HL-60 (cell line): ENCODE data around the gene YWHAB.

Experiments used
- DNase-seq, 2 experiments: peaks; one replicate each; pipeline ENCODE4 v3.0.0-alpha.2; 2010 to 2020; ENCODE audit warnings: low read depth in 1 of 2, low spot score in 1 of 2
- H3K27ac ChIP-seq: fragments of 250-450 bp; sonication (Bioruptor Pico); replicated peaks from 2 replicates; pipeline ENCODE4 v1.5.1; 2020; ENCODE audit warnings: mild to moderate bottlenecking, moderate library complexity
- H3K27me3 ChIP-seq: fragments of 250-450 bp; sonication (Bioruptor Pico); 2 replicates; pipeline ENCODE4 v1.5.1; 2021; ENCODE audit warnings: mild to moderate bottlenecking, moderate library complexity; ENCODE audit not compliant: insufficient read depth, poor library complexity, severe bottlenecking
- H3K4me3 ChIP-seq: replicated peaks from 2 replicates; pipeline ENCODE4 v1.5.1; 2011; ENCODE audit warnings: mild to moderate bottlenecking, control low read depth, low read length; ENCODE audit not compliant: insufficient read depth
- GABPA ChIP-seq: IDR thresholded peaks from 2 replicates; pipeline ENCODE4 v1.6.1; 2012; ENCODE audit warnings: low read depth
- POLR2AphosphoS5 ChIP-seq: IDR thresholded peaks from 2 replicates; pipeline ENCODE4 v1.6.1; 2012; ENCODE audit warnings: low read depth
- SPI1 ChIP-seq: IDR thresholded peaks from 2 replicates; pipeline ENCODE4 v1.6.1; 2012; ENCODE audit warnings: low read depth, mild to moderate bottlenecking, borderline replicate concordance
- TF ChIP-seq, protein P1 (sequence below): IDR thresholded peaks from one replicate; pipeline ENCODE4 v1.5.1; 2011; ENCODE audit warnings: low read length, control low read depth, inconsistent platforms; ENCODE audit not compliant: insufficient read depth
- TF ChIP-seq, protein P2 (sequence below): IDR thresholded peaks from 2 replicates; pipeline ENCODE4 v1.6.1; 2012; ENCODE audit warnings: low read depth; ENCODE audit not compliant: insufficient replicate concordance

The YWHAB gene

DNA sequence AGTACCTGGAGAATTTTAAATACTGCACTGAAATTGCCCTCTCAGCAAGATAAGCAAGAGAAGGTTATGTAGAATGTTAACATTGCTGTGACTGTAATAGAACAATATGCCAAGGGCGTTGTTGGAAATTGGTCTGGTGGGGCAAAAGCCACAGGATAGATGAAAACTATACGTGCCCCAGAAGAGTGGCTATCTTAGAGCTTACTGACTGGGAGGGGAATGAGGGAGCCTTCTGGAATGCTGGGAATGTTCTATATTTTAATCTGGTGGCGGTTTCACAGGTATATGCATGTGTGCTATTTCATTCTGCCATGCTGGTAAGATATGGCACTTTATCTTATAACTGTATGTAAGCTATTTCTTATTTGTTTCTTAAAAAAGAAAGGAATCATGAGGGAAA, 35.2 kb upstream of the YWHAB start:
- H3K27me3 ChIP-seq: no peaks in the 10 kb centered on the region
- H3K27ac ChIP-seq: no peak overlapping the region
- DNase-seq: no peak
- TF ChIP-seq, protein P1, sequence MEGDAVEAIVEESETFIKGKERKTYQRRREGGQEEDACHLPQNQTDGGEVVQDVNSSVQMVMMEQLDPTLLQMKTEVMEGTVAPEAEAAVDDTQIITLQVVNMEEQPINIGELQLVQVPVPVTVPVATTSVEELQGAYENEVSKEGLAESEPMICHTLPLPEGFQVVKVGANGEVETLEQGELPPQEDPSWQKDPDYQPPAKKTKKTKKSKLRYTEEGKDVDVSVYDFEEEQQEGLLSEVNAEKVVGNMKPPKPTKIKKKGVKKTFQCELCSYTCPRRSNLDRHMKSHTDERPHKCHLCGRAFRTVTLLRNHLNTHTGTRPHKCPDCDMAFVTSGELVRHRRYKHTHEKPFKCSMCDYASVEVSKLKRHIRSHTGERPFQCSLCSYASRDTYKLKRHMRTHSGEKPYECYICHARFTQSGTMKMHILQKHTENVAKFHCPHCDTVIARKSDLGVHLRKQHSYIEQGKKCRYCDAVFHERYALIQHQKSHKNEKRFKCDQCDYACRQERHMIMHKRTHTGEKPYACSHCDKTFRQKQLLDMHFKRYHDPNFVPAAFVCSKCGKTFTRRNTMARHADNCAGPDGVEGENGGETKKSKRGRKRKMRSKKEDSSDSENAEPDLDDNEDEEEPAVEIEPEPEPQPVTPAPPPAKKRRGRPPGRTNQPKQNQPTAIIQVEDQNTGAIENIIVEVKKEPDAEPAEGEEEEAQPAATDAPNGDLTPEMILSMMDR: no peak
- TF ChIP-seq GABPA (no peak), POLR2AphosphoS5 (no peak), SPI1 (no peak)
- TF ChIP-seq, protein P2, sequence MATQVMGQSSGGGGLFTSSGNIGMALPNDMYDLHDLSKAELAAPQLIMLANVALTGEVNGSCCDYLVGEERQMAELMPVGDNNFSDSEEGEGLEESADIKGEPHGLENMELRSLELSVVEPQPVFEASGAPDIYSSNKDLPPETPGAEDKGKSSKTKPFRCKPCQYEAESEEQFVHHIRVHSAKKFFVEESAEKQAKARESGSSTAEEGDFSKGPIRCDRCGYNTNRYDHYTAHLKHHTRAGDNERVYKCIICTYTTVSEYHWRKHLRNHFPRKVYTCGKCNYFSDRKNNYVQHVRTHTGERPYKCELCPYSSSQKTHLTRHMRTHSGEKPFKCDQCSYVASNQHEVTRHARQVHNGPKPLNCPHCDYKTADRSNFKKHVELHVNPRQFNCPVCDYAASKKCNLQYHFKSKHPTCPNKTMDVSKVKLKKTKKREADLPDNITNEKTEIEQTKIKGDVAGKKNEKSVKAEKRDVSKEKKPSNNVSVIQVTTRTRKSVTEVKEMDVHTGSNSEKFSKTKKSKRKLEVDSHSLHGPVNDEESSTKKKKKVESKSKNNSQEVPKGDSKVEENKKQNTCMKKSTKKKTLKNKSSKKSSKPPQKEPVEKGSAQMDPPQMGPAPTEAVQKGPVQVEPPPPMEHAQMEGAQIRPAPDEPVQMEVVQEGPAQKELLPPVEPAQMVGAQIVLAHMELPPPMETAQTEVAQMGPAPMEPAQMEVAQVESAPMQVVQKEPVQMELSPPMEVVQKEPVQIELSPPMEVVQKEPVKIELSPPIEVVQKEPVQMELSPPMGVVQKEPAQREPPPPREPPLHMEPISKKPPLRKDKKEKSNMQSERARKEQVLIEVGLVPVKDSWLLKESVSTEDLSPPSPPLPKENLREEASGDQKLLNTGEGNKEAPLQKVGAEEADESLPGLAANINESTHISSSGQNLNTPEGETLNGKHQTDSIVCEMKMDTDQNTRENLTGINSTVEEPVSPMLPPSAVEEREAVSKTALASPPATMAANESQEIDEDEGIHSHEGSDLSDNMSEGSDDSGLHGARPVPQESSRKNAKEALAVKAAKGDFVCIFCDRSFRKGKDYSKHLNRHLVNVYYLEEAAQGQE: no peak
- no peak overlapping the region for H3K4me3 ChIP-seq

- Histone ChIP-seq H3K4me3 (no peak overlapping the region), H3K27ac (no peak overlapping the region), H3K27me3 (no peaks in the 10 kb centered on the region)
- no peak for DNase-seq
- TF ChIP-seq, protein P2: no peak
- no peak for TF ChIP-seq POLR2AphosphoS5
- TF ChIP-seq GABPA: no peak
- TF ChIP-seq, protein P1: no peak
- no peak for TF ChIP-seq SPI1
Observed at GRCh38 chr20:44850837-44851236, 34.7 kb upstream of the YWHAB start.

GRCh38 chr20:44851545-44851944, 34.0 kb upstream of the YWHAB start:
- H3K27ac ChIP-seq: no peak overlapping the region
- no peak for TF ChIP-seq POLR2AphosphoS5
- no peak for TF ChIP-seq SPI1
- TF ChIP-seq GABPA: no peak
- TF ChIP-seq, protein P1: no peak
- TF ChIP-seq, protein P2: no peak
- H3K4me3 ChIP-seq: no peak overlapping the region
- H3K27me3 ChIP-seq: no peaks in the 10 kb centered on the region
- DNase-seq: no peak
